Hepatocyte (in vitro differentiated cells): ENCODE measurements around the gene GTSF1L. TPM values are rescaled to one million over a fixed set of nuclear protein-coding genes. Genes with fewer than 3 reads are reported as not detected.

Source experiments
- DNase-seq: peaks from one replicate; pipeline ENCODE4 v3.0.0-alpha.2; 2016; ENCODE audit warnings: low spot score
- H2AFZ ChIP-seq: fragments of 200-600 bp; sonication (generic); 2 replicates; pipeline ENCODE4 v1.6.0; 2016; ENCODE audit warnings: antibody characterized with exemption, mild to moderate bottlenecking
- H3K27ac ChIP-seq: fragments of 200-600 bp; sonication (generic); 2 replicates; pipeline ENCODE4 v1.5.1; 2016; ENCODE audit warnings: mild to moderate bottlenecking
- H3K27me3 ChIP-seq: fragments of 200-600 bp; sonication (generic); 2 replicates; pipeline ENCODE4 v1.6.1; 2016
- H3K36me3 ChIP-seq: fragments of 200-600 bp; sonication (generic); replicated peaks from 2 replicates; pipeline ENCODE4 v1.5.1; 2016; ENCODE audit warnings: low read depth; ENCODE audit not compliant: insufficient read depth
- H3K4me1 ChIP-seq: fragments of 200-600 bp; sonication (generic); 2 replicates; pipeline ENCODE4 v1.5.1; 2016; ENCODE audit warnings: mild to moderate bottlenecking, moderate library complexity; ENCODE audit not compliant: insufficient read depth
- H3K4me2 ChIP-seq: fragments of 200-600 bp; sonication (generic); 2 replicates; pipeline ENCODE4 v1.6.0; 2016
- H3K4me3 ChIP-seq: fragments of 200-600 bp; sonication (generic); 2 replicates; pipeline ENCODE4 v1.5.1; 2016; ENCODE audit warnings: mild to moderate bottlenecking
- H3K79me2 ChIP-seq: fragments of 200-600 bp; sonication (generic); 2 replicates; pipeline ENCODE4 v1.6.0; 2017; ENCODE audit warnings: mild to moderate bottlenecking
- H3K9me2 ChIP-seq: fragments of 200-600 bp; sonication (generic); replicated peaks from 2 replicates; pipeline ENCODE4 v1.6.0; 2017; ENCODE audit warnings: mild to moderate bottlenecking; ENCODE audit not compliant: insufficient read depth
- H3K9me3 ChIP-seq: fragments of 200-600 bp; sonication (generic); 2 replicates; pipeline ENCODE4 v1.5.1; 2016; ENCODE audit warnings: low read depth, mild to moderate bottlenecking
- H4K20me1 ChIP-seq: fragments of 200-600 bp; sonication (generic); 2 replicates; pipeline ENCODE4 v1.6.0; 2016; ENCODE audit warnings: mild to moderate bottlenecking; ENCODE audit not compliant: insufficient read depth, poor library complexity, severe bottlenecking
- EZH2 ChIP-seq: fragments of 200-600 bp; sonication (generic); IDR thresholded peaks from 2 replicates; pipeline ENCODE4 v1.6.1; 2016; ENCODE audit warnings: antibody characterized with exemption, mild to moderate bottlenecking, borderline replicate concordance
- EZH2phosphoT487 ChIP-seq: fragments of 200-600 bp; sonication (generic); IDR thresholded peaks from one replicate; pipeline ENCODE4 v1.6.1; 2018; ENCODE audit warnings: antibody characterized with exemption, mild to moderate bottlenecking, low read depth, moderate library complexity; ENCODE audit not compliant: unreplicated experiment, severe bottlenecking
- whole genome bisulfite sequencing: methylation state at CpG from one replicate; pipeline ENCODE4 v1.1.6; 2016; ENCODE audit warnings: low lambda C conversion rate; ENCODE audit errors: missing lambda C conversion rate; 5-methylcytosine and 5-hydroxymethylcytosine counted together
- polyA plus RNA-seq: library from polyadenylated mRNA; unstranded; fragments of >200 nt; fragmentation: Nextera tagmentation; extraction: Ambion mirVana; gene quantifications from 2 replicates; pipeline ENCODE4 v1.2.1, GENCODE V29; 2016
- total RNA-seq: library from RNA; depleted of rRNA; stranded (reverse); fragments of >200 nt; gene quantifications from 2 replicates; pipeline ENCODE4 v1.2.3, GENCODE V29; 2014
- TF ChIP-seq, protein P1 (sequence below): fragments of 200-600 bp; sonication (generic); IDR thresholded peaks from 2 replicates; pipeline ENCODE4 v1.5.1; 2016; ENCODE audit warnings: antibody characterized with exemption, mild to moderate bottlenecking; ENCODE audit not compliant: poor library complexity

GTSF1L gene
- total and polyA plus RNA-seq, 2 experiments from 2014 or later, result not detected

DNA sequence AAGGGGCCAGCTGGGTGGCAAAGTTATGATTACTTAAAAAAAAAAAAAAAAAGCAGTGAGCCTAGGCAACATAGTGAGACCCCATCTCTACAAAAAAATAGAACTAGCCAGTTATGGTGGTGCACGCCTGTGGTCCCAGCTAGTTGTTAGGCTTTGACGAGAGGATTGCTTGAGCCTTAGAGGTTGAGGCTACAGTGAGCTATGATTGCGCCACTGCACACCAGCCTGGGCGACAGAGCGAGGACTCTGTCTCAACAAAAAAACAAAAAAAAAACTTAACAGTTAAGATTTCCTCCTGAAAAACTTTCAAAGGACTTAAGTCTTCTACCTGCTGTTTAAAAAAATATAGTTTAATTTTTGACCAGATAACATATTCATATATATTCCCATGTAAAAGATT, 2.4 kb downstream of the GTSF1L start:
- TF ChIP-seq, protein P1, sequence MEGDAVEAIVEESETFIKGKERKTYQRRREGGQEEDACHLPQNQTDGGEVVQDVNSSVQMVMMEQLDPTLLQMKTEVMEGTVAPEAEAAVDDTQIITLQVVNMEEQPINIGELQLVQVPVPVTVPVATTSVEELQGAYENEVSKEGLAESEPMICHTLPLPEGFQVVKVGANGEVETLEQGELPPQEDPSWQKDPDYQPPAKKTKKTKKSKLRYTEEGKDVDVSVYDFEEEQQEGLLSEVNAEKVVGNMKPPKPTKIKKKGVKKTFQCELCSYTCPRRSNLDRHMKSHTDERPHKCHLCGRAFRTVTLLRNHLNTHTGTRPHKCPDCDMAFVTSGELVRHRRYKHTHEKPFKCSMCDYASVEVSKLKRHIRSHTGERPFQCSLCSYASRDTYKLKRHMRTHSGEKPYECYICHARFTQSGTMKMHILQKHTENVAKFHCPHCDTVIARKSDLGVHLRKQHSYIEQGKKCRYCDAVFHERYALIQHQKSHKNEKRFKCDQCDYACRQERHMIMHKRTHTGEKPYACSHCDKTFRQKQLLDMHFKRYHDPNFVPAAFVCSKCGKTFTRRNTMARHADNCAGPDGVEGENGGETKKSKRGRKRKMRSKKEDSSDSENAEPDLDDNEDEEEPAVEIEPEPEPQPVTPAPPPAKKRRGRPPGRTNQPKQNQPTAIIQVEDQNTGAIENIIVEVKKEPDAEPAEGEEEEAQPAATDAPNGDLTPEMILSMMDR, result no peak
- TF ChIP-seq EZH2phosphoT487, result no peak
- no peak for TF ChIP-seq EZH2
- H3K9me3 ChIP-seq, result no peaks in the 10 kb centered on the region
- H3K4me2 ChIP-seq, result no peak overlapping the region
- no peaks in the 10 kb centered on the region for H3K79me2 ChIP-seq
- H3K36me3 ChIP-seq, result no peaks in the 10 kb centered on the region
- DNase-seq, result no peak
- no peaks in the 10 kb centered on the region for H4K20me1 ChIP-seq
- H3K9me2 ChIP-seq, result no peaks in the 10 kb centered on the region
- H2AFZ ChIP-seq, result no peak overlapping the region
- 77% methylated on average over 5 of the region's 5 CpGs for WGBS
- H3K27ac ChIP-seq, result no peak overlapping the region
- no peak overlapping the region for H3K4me3 ChIP-seq
- H3K4me1 ChIP-seq, result no peaks in the 10 kb centered on the region
- no peaks in the 10 kb centered on the region for H3K27me3 ChIP-seq

DNA sequence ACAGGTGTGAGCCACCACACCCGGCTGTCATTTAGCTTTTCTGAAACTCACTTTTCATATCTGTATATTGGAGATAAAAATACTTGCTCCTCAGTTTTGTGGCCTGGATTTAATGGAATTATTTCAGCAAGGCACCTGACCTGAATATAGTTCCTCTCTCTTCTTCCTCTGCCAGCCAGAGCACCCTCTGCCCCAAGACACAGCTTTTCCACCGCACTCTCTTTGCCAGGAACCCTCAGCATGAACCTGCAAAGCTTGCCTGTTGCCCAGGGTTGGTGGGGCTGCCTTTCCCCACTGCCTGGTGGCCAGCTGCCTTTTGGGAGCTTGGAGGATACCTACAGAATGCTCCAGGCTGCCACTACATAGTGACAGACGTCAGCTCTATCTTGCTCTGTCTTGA, 3.1 kb downstream of the GTSF1L start:
- DNase-seq, result no peak
- Histone ChIP-seq H3K4me3 (no peak overlapping the region), H3K27me3 (no peaks in the 10 kb centered on the region), H3K4me1 (no peaks in the 10 kb centered on the region), H3K36me3 (no peaks in the 10 kb centered on the region), H4K20me1 (no peaks in the 10 kb centered on the region), H2AFZ (no peak overlapping the region), H3K9me2 (no peaks in the 10 kb centered on the region), H3K9me3 (no peaks in the 10 kb centered on the region), H3K27ac (no peak overlapping the region), H3K4me2 (no peak overlapping the region), H3K79me2 (no peaks in the 10 kb centered on the region)
- TF ChIP-seq, protein P1, result no peak
- no peak for TF ChIP-seq EZH2
- 86% methylated on average over 3 of the region's 3 CpGs for WGBS

DNA sequence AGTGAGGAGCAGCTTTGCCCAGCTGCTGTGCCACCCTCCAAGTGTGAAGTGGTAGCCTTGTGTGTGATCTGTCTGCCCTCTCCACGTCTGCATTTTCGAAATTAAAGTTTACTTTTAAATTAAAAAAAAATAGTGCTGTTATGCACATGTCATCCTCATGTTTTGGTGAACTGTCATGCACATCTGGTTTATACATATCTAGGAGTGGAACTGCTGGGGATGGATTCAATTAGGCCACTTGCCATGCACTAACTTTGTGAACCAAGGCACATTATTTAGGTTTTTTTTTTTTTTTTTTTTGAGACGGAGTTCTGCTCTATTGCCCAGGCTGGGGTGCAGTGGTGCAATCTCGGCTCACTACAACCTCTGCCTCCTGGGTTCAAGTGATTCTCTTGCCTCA, 3.6 kb downstream of the GTSF1L start:
- WGBS, result 57% methylated on average over 4 of the region's 4 CpGs
- Histone ChIP-seq H3K4me3 (no peak overlapping the region), H3K9me3 (no peaks in the 10 kb centered on the region)

DNA sequence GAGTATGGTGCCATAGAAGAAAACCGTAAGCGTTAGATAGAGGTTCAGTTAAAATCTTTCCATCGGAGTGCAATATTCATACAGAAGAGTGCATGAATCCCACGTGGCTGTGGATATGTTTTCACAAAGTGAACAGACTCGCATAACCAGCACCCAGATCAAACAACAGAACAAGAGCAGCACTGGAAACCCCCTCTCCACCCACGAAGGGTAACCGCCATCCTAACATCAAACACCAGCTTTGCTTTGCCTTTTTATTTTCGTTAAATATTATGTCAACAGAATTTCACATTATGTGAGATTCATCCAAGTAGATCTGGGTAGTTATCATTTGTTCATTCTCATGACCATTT, 4.7 kb downstream of the GTSF1L start:
- Histone ChIP-seq H3K79me2 (no peaks in the 10 kb centered on the region), H3K4me2 (no peak overlapping the region), H4K20me1 (no peaks in the 10 kb centered on the region), H3K9me2 (no peaks in the 10 kb centered on the region), H3K4me3 (no peak overlapping the region), H3K27me3 (no peaks in the 10 kb centered on the region), H3K9me3 (no peaks in the 10 kb centered on the region), H3K27ac (no peak overlapping the region), H3K36me3 (no peaks in the 10 kb centered on the region), H3K4me1 (no peaks in the 10 kb centered on the region), H2AFZ (no peak overlapping the region)
- 72% methylated on average over 8 of the region's 8 CpGs for WGBS
- no peak for TF ChIP-seq EZH2phosphoT487
- no peak for TF ChIP-seq EZH2
- TF ChIP-seq, protein P1, result no peak
- no peak for DNase-seq

More for the DNA sequence above, 3.6 kb downstream of the GTSF1L start:
- H3K9me2 ChIP-seq, result no peaks in the 10 kb centered on the region
- H2AFZ ChIP-seq, result no peak overlapping the region
- TF ChIP-seq, protein P1, result no peak
- no peak for TF ChIP-seq EZH2
- no peak for TF ChIP-seq EZH2phosphoT487
- no peaks in the 10 kb centered on the region for H3K27me3 ChIP-seq
- H3K36me3 ChIP-seq, result no peaks in the 10 kb centered on the region
- no peaks in the 10 kb centered on the region for H3K4me1 ChIP-seq
- H4K20me1 ChIP-seq, result no peaks in the 10 kb centered on the region
- H3K27ac ChIP-seq, result no peak overlapping the region
- H3K79me2 ChIP-seq, result no peaks in the 10 kb centered on the region
- H3K4me2 ChIP-seq, result no peak overlapping the region
- DNase-seq, result no peak
